ENCODE data around the gene PPP3R2. TPM values are rescaled to one million over a fixed set of nuclear protein-coding genes. Genes with fewer than 3 reads are reported as not detected.

PPP3R2 gene
- total RNA-seq, 1 donor from 2014 or later = not detected

GRCh38 chr9:101626295-101626694, 31.5 kb upstream of the PPP3R2 start:
- Mint-ChIP-seq H3K27ac (ENCODE audit: unreplicated experiment) (no peak overlapping the region), H3K4me3 (ENCODE audit: unreplicated experiment) (no peak overlapping the region), H3K4me1 (ENCODE audit: unreplicated experiment) (no peaks in the 10 kb centered on the region), H3K9me3 (ENCODE audit: unreplicated experiment) (no peaks in the 10 kb centered on the region), H3K36me3 (ENCODE audit: unreplicated experiment) (no peaks in the 10 kb centered on the region), H3K27me3 (ENCODE audit: unreplicated experiment) (no peaks in the 10 kb centered on the region)
- no peak for TF ChIP-seq CTCF (IDR thresholded peaks at IDR 0.05)
- no peak for DNase-seq (ENCODE audit: extremely low spot score, unreplicated experiment)

- DNase-seq (ENCODE audit: extremely low spot score, unreplicated experiment) = no peak
- no peak for TF ChIP-seq CTCF (IDR thresholded peaks at IDR 0.05)
These were observed 31.1 kb upstream of the PPP3R2 start for GRCh38 chr9:101625876-101626275.

GRCh38 chr9:101620452-101620851, 25.7 kb upstream of the PPP3R2 start:
- no peaks in the 10 kb centered on the region for H3K36me3 Mint-ChIP-seq (ENCODE audit: unreplicated experiment)
- no peaks in the 10 kb centered on the region for H3K9me3 Mint-ChIP-seq (ENCODE audit: unreplicated experiment)
- DNase-seq (ENCODE audit: extremely low spot score, unreplicated experiment) = no peak
- no peaks in the 10 kb centered on the region for H3K27me3 Mint-ChIP-seq (ENCODE audit: unreplicated experiment)
- H3K27ac Mint-ChIP-seq (ENCODE audit: unreplicated experiment) = no peak overlapping the region
- TF ChIP-seq CTCF (IDR thresholded peaks at IDR 0.05) = no peak
- H3K4me1 Mint-ChIP-seq (ENCODE audit: unreplicated experiment) = no peaks in the 10 kb centered on the region
- no peak overlapping the region for H3K4me3 Mint-ChIP-seq (ENCODE audit: unreplicated experiment)

More at GRCh38 chr9:101625876-101626275, 31.1 kb upstream of the PPP3R2 start:
- H3K36me3 Mint-ChIP-seq (ENCODE audit: unreplicated experiment) = no peaks in the 10 kb centered on the region
- H3K27me3 Mint-ChIP-seq (ENCODE audit: unreplicated experiment) = no peaks in the 10 kb centered on the region
- no peak overlapping the region for H3K4me3 Mint-ChIP-seq (ENCODE audit: unreplicated experiment)
- no peaks in the 10 kb centered on the region for H3K9me3 Mint-ChIP-seq (ENCODE audit: unreplicated experiment)
- H3K27ac Mint-ChIP-seq (ENCODE audit: unreplicated experiment) = no peak overlapping the region
- H3K4me1 Mint-ChIP-seq (ENCODE audit: unreplicated experiment) = no peaks in the 10 kb centered on the region

- no peak overlapping the region for H3K27ac Mint-ChIP-seq (ENCODE audit: unreplicated experiment)
- TF ChIP-seq CTCF (IDR thresholded peaks at IDR 0.05) = no peak
- H3K9me3 Mint-ChIP-seq (ENCODE audit: unreplicated experiment) = no peaks in the 10 kb centered on the region
- DNase-seq (ENCODE audit: extremely low spot score, unreplicated experiment) = no peak
- no peaks in the 10 kb centered on the region for H3K36me3 Mint-ChIP-seq (ENCODE audit: unreplicated experiment)
- H3K27me3 Mint-ChIP-seq (ENCODE audit: unreplicated experiment) = no peaks in the 10 kb centered on the region
- H3K4me1 Mint-ChIP-seq (ENCODE audit: unreplicated experiment) = no peaks in the 10 kb centered on the region
- no peak overlapping the region for H3K4me3 Mint-ChIP-seq (ENCODE audit: unreplicated experiment)
These were observed 23.9 kb upstream of the PPP3R2 start for GRCh38 chr9:101618698-101619097.

GRCh38 chr9:101605547-101605946, 10.8 kb upstream of the PPP3R2 start:
- TF ChIP-seq CTCF (IDR thresholded peaks at IDR 0.05) = no peak
- Mint-ChIP-seq H3K36me3 (ENCODE audit: unreplicated experiment) (no peaks in the 10 kb centered on the region), H3K27me3 (ENCODE audit: unreplicated experiment) (peaks cover 22% of the 10 kb centered on the region), H3K4me1 (ENCODE audit: unreplicated experiment) (peaks cover 3% of the 10 kb centered on the region), H3K4me3 (ENCODE audit: unreplicated experiment) (no peak overlapping the region), H3K9me3 (ENCODE audit: unreplicated experiment) (no peaks in the 10 kb centered on the region), H3K27ac (ENCODE audit: unreplicated experiment) (no peak overlapping the region)
- no peak for DNase-seq (ENCODE audit: extremely low spot score, unreplicated experiment)

All from osteocyte (in vitro differentiated cells).